ENCODE measurements around the gene KIAA0825.

Gene KIAA0825

GRCh38 chr5:94432499-94432898 is 185.9 kb downstream of the KIAA0825 start:
- no peak for DNase-seq
- ATAC-seq: no peak

- DNase-seq (no peak), ATAC-seq (no peak)
Observed at GRCh38 chr5:94431696-94432095, 186.7 kb downstream of the KIAA0825 start.

- DNase-seq: no peak
- no peak for ATAC-seq
Observed at GRCh38 chr5:94429566-94429965, 188.8 kb downstream of the KIAA0825 start.

GRCh38 chr5:94425396-94425795 is 193.0 kb downstream of the KIAA0825 start:
- ATAC-seq: no peak
- DNase-seq: no peak

- ATAC-seq (no peak), DNase-seq (no peak)
Observed at GRCh38 chr5:94423411-94423810, 195.0 kb downstream of the KIAA0825 start.

GRCh38 chr5:94422812-94423211 is 195.6 kb downstream of the KIAA0825 start:
- ATAC-seq: no peak
- no peak for DNase-seq

GRCh38 chr5:94420885-94421284 is 197.5 kb downstream of the KIAA0825 start:
- DNase-seq (no peak), ATAC-seq (no peak)

GRCh38 chr5:94415798-94416197 is 202.6 kb downstream of the KIAA0825 start:
- DNase-seq (no peak), ATAC-seq (no peak)

GRCh38 chr5:94409440-94409839 is 209.0 kb downstream of the KIAA0825 start:
- no peak for ATAC-seq
- no peak for DNase-seq

- ATAC-seq: no peak
Observed at GRCh38 chr5:94407023-94407422, 211.4 kb downstream of the KIAA0825 start.

GRCh38 chr5:94403483-94403882 is 214.9 kb downstream of the KIAA0825 start:
- ATAC-seq (no peak), DNase-seq (no peak)

More at GRCh38 chr5:94407023-94407422, 211.4 kb downstream of the KIAA0825 start:
- no peak for DNase-seq

GRCh38 chr5:94402096-94402495 is 216.3 kb downstream of the KIAA0825 start:
- DNase-seq (no peak), ATAC-seq (no peak)

GRCh38 chr5:94397508-94397907 is 220.9 kb downstream of the KIAA0825 start:
- ATAC-seq: no peak

GRCh38 chr5:94396687-94397086 is 221.7 kb downstream of the KIAA0825 start:
- no peak for ATAC-seq
- no peak for DNase-seq

More at GRCh38 chr5:94397508-94397907, 220.9 kb downstream of the KIAA0825 start:
- no peak for DNase-seq

- ATAC-seq (no peak), DNase-seq (no peak)
Observed at GRCh38 chr5:94395468-94395867, 222.9 kb downstream of the KIAA0825 start.

GRCh38 chr5:94391996-94392395 is 226.4 kb downstream of the KIAA0825 start:
- ATAC-seq: no peak
- DNase-seq: no peak

- DNase-seq: no peak
- no peak for ATAC-seq
Observed at GRCh38 chr5:94389515-94389899, 228.9 kb downstream of the KIAA0825 start.

GRCh38 chr5:94388773-94389514 is 229.5 kb downstream of the KIAA0825 start:
- ATAC-seq: no peak
- DNase-seq: no peak

- no peak for ATAC-seq
- no peak for DNase-seq
Observed at GRCh38 chr5:94385767-94386166, 232.6 kb downstream of the KIAA0825 start.

GRCh38 chr5:94378062-94378461 is 240.3 kb downstream of the KIAA0825 start:
- DNase-seq: no peak
- ATAC-seq: no peak

GRCh38 chr5:94376672-94377345 is 241.6 kb downstream of the KIAA0825 start:
- no peak for ATAC-seq
- DNase-seq: no peak

- ATAC-seq: no peak
- no peak for DNase-seq
Observed at GRCh38 chr5:94375801-94376200, 242.6 kb downstream of the KIAA0825 start.

- ATAC-seq (no peak), DNase-seq (no peak)
Observed at GRCh38 chr5:94374336-94374735, 244.1 kb downstream of the KIAA0825 start.

GRCh38 chr5:94367900-94368299 is 250.5 kb downstream of the KIAA0825 start:
- ATAC-seq (no peak), DNase-seq (no peak)
